Ectodermal cell (in vitro differentiated cells): ENCODE data around the gene HERC5. TPM values are rescaled to one million over a fixed set of nuclear protein-coding genes. Genes with fewer than 3 reads are reported as not detected.

Source experiments
- H3K27ac ChIP-seq: 2 replicates; pipeline ENCODE4 v1.7.0; 2013; ENCODE audit warnings: mild to moderate bottlenecking, low read depth, low read length; ENCODE audit not compliant: insufficient read depth, poor library complexity, severe bottlenecking
- H3K27me3 ChIP-seq: 2 replicates; pipeline ENCODE4 v1.7.0; 2013; ENCODE audit warnings: mild to moderate bottlenecking, low read length; ENCODE audit not compliant: insufficient read depth, control insufficient read depth, poor library complexity, severe bottlenecking
- H3K36me3 ChIP-seq: one replicate; pipeline ENCODE4 v1.7.0; 2013; ENCODE audit warnings: low read length; ENCODE audit not compliant: control insufficient read depth, insufficient read depth
- H3K4me1 ChIP-seq: one replicate; pipeline ENCODE4 v1.7.0; 2013; ENCODE audit warnings: low read length; ENCODE audit not compliant: control insufficient read depth, insufficient read depth
- H3K4me3 ChIP-seq: 2 replicates; pipeline ENCODE4 v1.7.0; 2013; ENCODE audit warnings: low read depth, low read length, control low read depth; ENCODE audit not compliant: insufficient read depth
- H3K9me3 ChIP-seq: 2 replicates; pipeline ENCODE4 v1.7.0; 2013; ENCODE audit warnings: mild to moderate bottlenecking, low read length, moderate library complexity; ENCODE audit not compliant: control insufficient read depth
- WGBS, 2 experiments: methylation state at CpG; one replicate each; pipeline ENCODE4 v1.1.7; 2013; ENCODE audit warnings: missing lambda C conversion rate in 2 of 2; 5-methylcytosine and 5-hydroxymethylcytosine counted together
- polyA plus RNA-seq, 4 experiments: library from polyadenylated mRNA; stranded (reverse); fragments of 50-300 nt; gene quantifications; one replicate each; pipeline ENCODE4 v1.2.3, GENCODE V29; 2013

The HERC5 gene
- polyA plus RNA-seq (2013, experiment 1 of 4), result 1.9 TPM
- polyA plus RNA-seq (2013, experiment 2 of 4), result 2.4 TPM
- 1.7 TPM for polyA plus RNA-seq (2013, experiment 3 of 4)
- polyA plus RNA-seq (2013, experiment 4 of 4), result 1.4 TPM

DNA sequence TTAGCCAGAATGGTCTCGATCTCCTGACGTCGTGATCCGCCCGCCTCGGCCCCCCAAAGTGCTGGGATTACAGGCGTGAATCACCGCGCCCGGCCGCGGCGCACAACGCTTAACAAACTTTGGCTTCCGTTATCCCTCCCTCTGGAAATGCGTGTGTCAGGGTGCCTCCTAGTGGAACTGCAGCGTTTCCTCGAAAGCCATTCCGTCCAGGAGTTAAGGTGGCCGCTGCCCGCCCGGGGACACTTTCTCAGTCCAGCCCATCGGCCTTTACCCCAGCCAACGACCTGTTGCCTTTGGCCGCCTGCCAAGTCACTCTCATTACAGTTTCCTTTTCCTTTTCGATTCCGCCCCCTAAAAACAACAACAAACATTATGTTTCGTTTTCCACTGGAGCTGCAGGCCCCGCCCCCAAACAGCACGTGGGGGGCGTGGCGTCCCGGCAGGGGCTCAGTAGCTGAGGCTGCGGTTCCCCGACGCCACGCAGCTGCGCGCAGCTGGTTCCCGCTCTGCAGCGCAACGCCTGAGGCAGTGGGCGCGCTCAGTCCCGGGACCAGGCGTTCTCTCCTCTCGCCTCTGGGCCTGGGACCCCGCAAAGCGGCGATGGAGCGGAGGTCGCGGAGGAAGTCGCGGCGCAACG lies at the start of gene HERC5:
Gene HERC5 (plus strand): TSS at position 450 of the 637 bp plus-strand sequence. CDS start 151 bp downstream, at position 601.
- 1% methylated on average over 57 of the region's 57 CpGs for WGBS, 2 experiments
- H3K27me3 ChIP-seq, result peaks cover 39% of the 10 kb centered on the region

GRCh38 chr4:88409206-88409605 lies 47.7 kb upstream of the HERC5 start:
- Histone ChIP-seq H3K9me3 (no peaks in the 10 kb centered on the region), H3K36me3 (no peaks in the 10 kb centered on the region), H3K27me3 (no peaks in the 10 kb centered on the region), H3K4me1 (no peaks in the 10 kb centered on the region), H3K4me3 (no peak overlapping the region), H3K27ac (no peak overlapping the region)
- WGBS, 2 experiments, result 100% methylated on average over 1 of the region's 2 CpGs

More for the DNA sequence above, at the start of gene HERC5:
- Histone ChIP-seq H3K27ac (no peak within 1 kb of the TSS), H3K9me3 (no peaks in the 10 kb centered on the region), H3K4me1 (no peaks in the 10 kb centered on the region), H3K4me3 (peak within 1 kb of the TSS; percentile 40), H3K36me3 (no peaks in the 10 kb centered on the region)

DNA sequence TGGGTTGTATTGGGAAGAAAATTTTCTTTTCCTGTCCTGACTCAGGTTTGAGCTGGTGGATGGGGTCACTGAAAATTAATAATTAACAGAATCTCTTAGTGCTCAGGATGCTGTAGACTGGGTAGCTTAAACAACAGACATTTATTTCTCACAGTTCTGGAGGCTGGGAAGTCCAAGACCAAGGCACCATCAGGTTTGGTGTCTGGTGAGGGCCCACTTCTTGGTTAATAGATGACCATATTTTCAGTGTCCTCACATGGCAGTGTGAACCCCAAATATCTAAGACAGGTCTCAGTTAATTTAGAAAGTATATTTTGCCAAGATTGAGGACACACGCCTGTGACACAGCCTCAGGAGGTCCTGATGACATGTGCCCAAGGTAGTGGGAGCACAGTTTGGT lies 47.1 kb upstream of the HERC5 start:
- Histone ChIP-seq H3K4me1 (no peaks in the 10 kb centered on the region), H3K9me3 (no peaks in the 10 kb centered on the region), H3K36me3 (no peaks in the 10 kb centered on the region), H3K27me3 (no peaks in the 10 kb centered on the region), H3K27ac (no peak overlapping the region), H3K4me3 (no peak overlapping the region)
- 82 to 95% methylated on average over 1 of the region's 1 CpG for WGBS, 2 experiments

DNA sequence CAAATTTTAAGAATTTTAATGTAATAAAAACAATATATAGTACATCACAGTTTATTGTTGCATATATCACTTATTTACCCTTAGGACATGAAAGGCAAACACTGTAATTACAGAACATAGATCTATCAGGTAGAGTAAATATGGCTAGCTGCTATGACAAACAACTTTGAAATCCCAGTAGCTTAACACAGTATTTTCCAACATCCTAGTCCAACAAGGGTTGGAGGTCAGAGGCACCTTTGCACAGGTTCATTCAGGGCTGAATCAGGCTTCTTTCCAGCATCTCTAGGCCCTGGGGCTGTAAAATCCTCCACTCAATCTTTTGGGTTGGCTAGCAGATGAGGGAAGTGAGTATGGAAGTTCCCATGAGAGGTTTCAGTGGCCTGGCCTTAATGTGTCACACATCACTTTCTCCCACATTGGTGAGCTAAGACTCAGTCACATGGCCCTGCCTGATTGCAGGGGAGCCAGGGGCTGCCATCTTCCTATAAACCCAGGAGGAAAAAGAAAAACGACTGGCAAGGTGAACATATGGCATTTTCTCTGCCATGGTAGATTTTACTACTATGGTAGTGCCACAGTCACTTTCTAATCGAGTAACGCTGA lies 45.3 kb upstream of the HERC5 start:
- no peak overlapping the region for H3K4me3 ChIP-seq
- no peaks in the 10 kb centered on the region for H3K27me3 ChIP-seq
- no peaks in the 10 kb centered on the region for H3K4me1 ChIP-seq
- 86 to 92% methylated on average over 3 of the region's 3 CpGs for WGBS, 2 experiments
- H3K36me3 ChIP-seq, result no peaks in the 10 kb centered on the region
- H3K9me3 ChIP-seq, result no peaks in the 10 kb centered on the region
- no peak overlapping the region for H3K27ac ChIP-seq

DNA sequence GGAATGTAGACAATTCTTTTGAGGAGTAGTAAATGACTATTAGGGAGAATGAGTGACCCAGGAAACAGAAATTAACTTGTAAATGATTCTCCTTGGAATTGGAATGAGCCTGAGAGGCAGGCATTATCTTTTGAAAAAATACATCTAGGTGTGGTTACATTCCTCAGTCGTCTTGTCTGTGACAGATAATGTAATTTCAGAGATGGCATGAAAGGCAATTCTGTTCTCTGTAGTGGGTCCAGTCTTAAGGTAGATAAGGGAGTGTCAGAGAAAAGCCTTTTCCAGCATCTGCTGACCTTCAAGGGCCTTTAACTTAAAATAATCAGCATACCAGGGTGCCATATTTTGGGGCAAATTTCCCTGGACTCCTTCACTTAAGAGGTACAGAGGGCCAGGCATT lies 43.1 kb upstream of the HERC5 start:
- H3K9me3 ChIP-seq, result no peaks in the 10 kb centered on the region
- no peaks in the 10 kb centered on the region for H3K4me1 ChIP-seq
- no peaks in the 10 kb centered on the region for H3K27me3 ChIP-seq
- no peaks in the 10 kb centered on the region for H3K36me3 ChIP-seq
- 71 to 82% methylated on average over 1 of the region's 1 CpG for WGBS, 2 experiments
- H3K27ac ChIP-seq, result no peak overlapping the region
- no peak overlapping the region for H3K4me3 ChIP-seq

GRCh38 chr4:88414755-88415154 lies 42.2 kb upstream of the HERC5 start:
- Histone ChIP-seq H3K4me3 (no peak overlapping the region), H3K27ac (no peak overlapping the region), H3K36me3 (no peaks in the 10 kb centered on the region), H3K4me1 (no peaks in the 10 kb centered on the region), H3K27me3 (no peaks in the 10 kb centered on the region), H3K9me3 (no peaks in the 10 kb centered on the region)
- WGBS, 2 experiments, result 92 to 94% methylated on average over 3 of the region's 4 CpGs

GRCh38 chr4:88415982-88416381 lies 40.9 kb upstream of the HERC5 start:
- WGBS, 2 experiments, result 77 to 100% methylated on average over 1 of the region's 2 CpGs
- Histone ChIP-seq H3K36me3 (no peaks in the 10 kb centered on the region), H3K4me3 (no peak overlapping the region), H3K9me3 (no peaks in the 10 kb centered on the region), H3K4me1 (no peaks in the 10 kb centered on the region), H3K27me3 (no peaks in the 10 kb centered on the region), H3K27ac (no peak overlapping the region)

DNA sequence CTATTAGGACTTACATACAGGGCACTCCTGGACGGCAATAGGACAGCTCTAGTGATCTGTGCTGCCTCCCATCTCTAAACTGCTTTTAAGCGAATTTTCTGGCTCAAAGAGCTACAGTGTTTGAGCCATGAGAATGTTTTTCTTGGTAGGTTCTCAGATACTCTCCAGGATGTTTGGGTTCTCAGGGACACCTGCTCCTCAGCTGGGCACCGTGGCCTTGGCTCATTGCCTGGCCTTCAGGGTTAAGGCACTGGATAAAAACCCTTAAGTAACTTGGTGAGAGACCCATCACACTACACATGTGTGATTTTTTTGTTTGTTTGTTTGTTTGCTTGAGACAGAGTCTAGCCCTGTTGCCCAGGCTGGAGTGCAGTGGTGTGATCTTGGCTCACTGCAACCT lies 38.5 kb upstream of the HERC5 start:
- WGBS, 2 experiments, result 94 to 95% methylated on average over 3 of the region's 3 CpGs
- no peaks in the 10 kb centered on the region for H3K9me3 ChIP-seq
- H3K4me3 ChIP-seq, result no peak overlapping the region
- no peak overlapping the region for H3K27ac ChIP-seq
- no peaks in the 10 kb centered on the region for H3K4me1 ChIP-seq
- H3K27me3 ChIP-seq, result no peaks in the 10 kb centered on the region
- no peaks in the 10 kb centered on the region for H3K36me3 ChIP-seq

GRCh38 chr4:88419874-88420273 lies 37.0 kb upstream of the HERC5 start:
- no peaks in the 10 kb centered on the region for H3K4me1 ChIP-seq
- H3K27ac ChIP-seq, result no peak overlapping the region
- no peaks in the 10 kb centered on the region for H3K9me3 ChIP-seq
- no peak overlapping the region for H3K4me3 ChIP-seq
- H3K36me3 ChIP-seq, result no peaks in the 10 kb centered on the region
- 86 to 92% methylated on average over 2 to 4 of the region's 5 CpGs for WGBS, 2 experiments
- H3K27me3 ChIP-seq, result no peaks in the 10 kb centered on the region

DNA sequence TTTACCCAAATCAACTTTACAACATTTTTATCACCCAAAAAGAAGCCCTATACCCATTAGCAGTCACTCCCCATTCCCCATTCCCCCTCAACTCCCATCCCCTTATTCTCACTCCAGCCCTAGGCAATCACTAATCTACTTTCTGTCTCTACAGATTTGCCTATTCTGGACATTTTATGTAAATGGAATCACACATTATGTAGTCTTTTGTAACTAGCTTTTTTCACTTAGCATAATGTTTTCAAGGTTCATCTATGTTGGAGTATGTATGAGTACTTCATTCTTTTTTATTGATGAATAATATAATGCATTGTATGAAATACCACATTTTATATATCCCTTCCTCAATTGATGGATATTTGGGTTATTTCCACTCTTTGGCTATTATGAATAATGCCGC lies 36.1 kb upstream of the HERC5 start:
- no peaks in the 10 kb centered on the region for H3K27me3 ChIP-seq
- no peaks in the 10 kb centered on the region for H3K4me1 ChIP-seq
- no peak overlapping the region for H3K27ac ChIP-seq
- H3K4me3 ChIP-seq, result no peak overlapping the region
- H3K36me3 ChIP-seq, result no peaks in the 10 kb centered on the region
- no peaks in the 10 kb centered on the region for H3K9me3 ChIP-seq
- 80 to 100% methylated on average over 1 of the region's 1 CpG for WGBS, 2 experiments
